Chondrocyte (in vitro differentiated cells): Measurements from ENCODE around the gene ETNK2. TPM values are rescaled to one million over a fixed set of nuclear protein-coding genes. Genes with fewer than 3 reads are reported as not detected.

Experiments used
- DNase-seq: peaks from one replicate; pipeline ENCODE4 v3.0.0; 2021; ENCODE audit warnings: mixed read lengths, low spot score
- H3K27ac Mint-ChIP-seq: one replicate; pipeline ENCODE4 v1.8.0; 2021; ENCODE audit warnings: mild to moderate bottlenecking, moderate library complexity, mixed read lengths; ENCODE audit not compliant: unreplicated experiment
- H3K27me3 Mint-ChIP-seq: 2 replicates; pipeline ENCODE4 v1.8.0; 2021; ENCODE audit warnings: low read depth, mixed read lengths
- H3K36me3 Mint-ChIP-seq: 2 replicates; pipeline ENCODE4 v1.8.0; 2021; ENCODE audit warnings: low read depth, mixed read lengths
- H3K4me1 Mint-ChIP-seq: 2 replicates; pipeline ENCODE4 v1.8.0; 2021; ENCODE audit warnings: low read depth, mild to moderate bottlenecking, mixed read lengths
- H3K4me3 Mint-ChIP-seq: one replicate; pipeline ENCODE4 v1.8.0; 2021; ENCODE audit warnings: mild to moderate bottlenecking, moderate library complexity, mixed read lengths; ENCODE audit not compliant: unreplicated experiment
- H3K9me3 Mint-ChIP-seq: 2 replicates; pipeline ENCODE4 v1.8.0; 2021; ENCODE audit warnings: low read depth, mixed read lengths
- CTCF ChIP-seq: fragments of 200-600 bp; sonication (generic); IDR thresholded peaks from 2 replicates; pipeline ENCODE4 v1.5.0; 2021; ENCODE audit warnings: antibody characterized with exemption, mild to moderate bottlenecking, moderate library complexity
- total RNA-seq: library from RNA; stranded (reverse); gene quantifications from 3 replicates; pipeline ENCODE4 v1.2.1, GENCODE V29; 2021

The ETNK2 gene
- total RNA-seq, 1 donor from 2014 or later = 10.2 TPM

GRCh38 chr1:204094313-204094729, 57.5 kb downstream of the ETNK2 start:
- no peaks in the 10 kb centered on the region for H3K27me3 Mint-ChIP-seq
- H3K36me3 Mint-ChIP-seq = no peaks in the 10 kb centered on the region
- H3K4me1 Mint-ChIP-seq = peaks cover 1% of the 10 kb centered on the region
- H3K4me3 Mint-ChIP-seq = no peak overlapping the region
- H3K9me3 Mint-ChIP-seq = no peaks in the 10 kb centered on the region
- no peak overlapping the region for H3K27ac Mint-ChIP-seq
- no peak for TF ChIP-seq CTCF
- no peak for DNase-seq

- Mint-ChIP-seq H3K4me1 (peaks cover 7% of the 10 kb centered on the region), H3K4me3 (no peak overlapping the region), H3K27ac (no peak overlapping the region), H3K27me3 (no peaks in the 10 kb centered on the region), H3K36me3 (no peaks in the 10 kb centered on the region), H3K9me3 (no peaks in the 10 kb centered on the region)
- no peak for DNase-seq
- no peak for TF ChIP-seq CTCF
These were observed 58.1 kb downstream of the ETNK2 start for GRCh38 chr1:204093781-204094180.

GRCh38 chr1:204093421-204093717, 58.5 kb downstream of the ETNK2 start:
- Mint-ChIP-seq H3K4me1 (peaks cover 10% of the 10 kb centered on the region), H3K27me3 (no peaks in the 10 kb centered on the region)

GRCh38 chr1:204092632-204093420, 59.0 kb downstream of the ETNK2 start:
- Mint-ChIP-seq H3K36me3 (no peaks in the 10 kb centered on the region), H3K4me1 (peaks cover 10% of the 10 kb centered on the region), H3K27me3 (no peaks in the 10 kb centered on the region), H3K4me3 (no peak overlapping the region), H3K27ac (no peak overlapping the region), H3K9me3 (no peaks in the 10 kb centered on the region)
- TF ChIP-seq CTCF = no peak
- no peak for DNase-seq

More at GRCh38 chr1:204093421-204093717, 58.5 kb downstream of the ETNK2 start:
- Mint-ChIP-seq H3K9me3 (no peaks in the 10 kb centered on the region), H3K36me3 (no peaks in the 10 kb centered on the region), H3K4me3 (no peak overlapping the region), H3K27ac (no peak overlapping the region)
- TF ChIP-seq CTCF = no peak
- DNase-seq = no peak

GRCh38 chr1:204091787-204092312, 60.0 kb downstream of the ETNK2 start:
- DNase-seq = no peak
- no peak for TF ChIP-seq CTCF
- Mint-ChIP-seq H3K9me3 (no peaks in the 10 kb centered on the region), H3K36me3 (no peaks in the 10 kb centered on the region), H3K4me1 (peaks cover 10% of the 10 kb centered on the region), H3K4me3 (no peak overlapping the region), H3K27me3 (no peaks in the 10 kb centered on the region), H3K27ac (no peak overlapping the region)
